ENCODE measurements around the gene MGAT4B.
"Not testable (repeated sequence)": the region's sequence is repeated elsewhere in the genome, so short reads cannot be mapped to it uniquely, and the experiment has no call there.

The MGAT4B gene

GRCh38 chr5:179794575-179794974, 12.1 kb downstream of the MGAT4B start:
- DNase-seq (ENCODE audit: low spot score): no peak

- DNase-seq (ENCODE audit: low spot score): no peak
Measured at GRCh38 chr5:179794171-179794570, 12.5 kb downstream of the MGAT4B start.

DNA sequence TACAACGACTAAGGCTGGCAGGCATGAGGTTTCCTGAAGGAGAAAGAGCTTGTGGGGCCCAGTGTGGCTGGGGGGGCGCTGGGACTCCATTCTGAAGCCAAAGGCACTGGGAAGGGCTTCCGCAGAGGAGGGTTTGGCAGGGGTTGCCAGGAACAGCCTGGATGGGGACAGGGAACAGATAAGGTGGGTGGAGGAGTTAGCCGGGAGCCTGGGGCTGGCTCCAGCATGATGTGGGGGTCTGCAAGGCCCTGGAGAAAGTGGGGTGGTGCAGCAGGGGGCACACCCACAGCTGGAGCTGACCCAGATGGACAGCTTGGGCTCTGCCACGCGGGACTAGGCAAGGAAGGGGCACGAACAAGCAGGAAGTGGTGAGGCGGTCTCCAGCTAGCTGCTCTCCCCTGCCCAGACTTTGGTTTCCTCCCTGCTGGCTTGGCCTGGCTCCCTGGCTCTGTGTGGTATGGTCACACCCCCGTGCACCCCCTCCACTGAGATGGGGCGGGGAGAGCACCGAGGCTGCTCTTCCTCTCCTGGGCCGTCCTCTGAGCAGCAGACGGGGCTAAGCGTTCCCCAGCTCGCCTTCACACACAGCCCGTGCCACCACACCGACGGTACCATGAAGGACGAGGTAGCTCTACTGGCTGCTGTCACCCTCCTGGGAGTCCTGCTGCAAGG, 13.1 kb downstream of the MGAT4B start, which contains the start of gene LTC4S:
Gene LTC4S, plus strand, starts transcription at position 519 of the 672 bp plus-strand sequence. Its CDS starts 95 bp downstream, at position 614.
- no peak for DNase-seq (ENCODE audit: low spot score)

DNA sequence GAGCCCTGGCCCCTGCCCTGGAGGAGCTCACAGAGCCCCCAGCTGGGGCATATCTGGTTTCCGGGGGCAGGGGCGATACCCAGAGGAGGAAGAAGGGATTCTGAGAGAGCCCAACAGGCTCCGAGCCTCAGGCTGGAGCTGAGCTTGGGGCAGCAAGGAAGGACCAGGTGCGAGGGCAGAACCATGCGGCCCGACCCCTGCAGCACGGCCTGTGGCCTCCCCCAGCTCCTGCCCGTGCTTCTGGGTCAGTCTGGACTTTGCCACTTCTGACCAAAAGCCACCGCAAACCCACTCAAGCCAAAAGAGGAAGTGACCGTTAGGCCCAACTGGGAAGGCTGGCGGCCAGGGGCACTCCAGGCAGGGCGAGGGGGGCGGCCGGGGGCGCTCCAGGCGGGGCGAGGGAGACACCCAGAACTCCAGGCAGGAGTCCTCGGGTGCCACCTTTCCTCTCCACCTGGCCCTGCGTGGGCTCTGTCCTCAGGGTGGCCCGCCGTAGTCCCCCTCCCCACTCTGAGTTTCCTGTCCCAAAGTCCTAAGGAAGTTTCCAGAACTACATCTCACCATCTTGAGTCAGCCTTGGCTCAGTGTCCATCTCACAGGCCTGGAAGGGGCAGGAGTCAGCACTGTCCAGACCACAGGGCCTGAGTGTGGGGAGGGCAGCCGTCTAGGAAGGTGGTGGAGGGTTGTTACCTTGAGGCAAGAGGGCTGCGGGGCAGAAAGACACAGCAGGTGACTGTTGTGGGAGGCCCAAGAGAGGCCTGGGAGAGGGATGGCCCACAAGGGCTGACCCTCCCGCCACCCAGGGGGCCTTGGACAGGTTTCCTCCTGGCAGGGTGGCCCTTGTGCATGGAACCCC, 13.8 kb downstream of the MGAT4B start:
- no peak for DNase-seq (ENCODE audit: low spot score)

DNA sequence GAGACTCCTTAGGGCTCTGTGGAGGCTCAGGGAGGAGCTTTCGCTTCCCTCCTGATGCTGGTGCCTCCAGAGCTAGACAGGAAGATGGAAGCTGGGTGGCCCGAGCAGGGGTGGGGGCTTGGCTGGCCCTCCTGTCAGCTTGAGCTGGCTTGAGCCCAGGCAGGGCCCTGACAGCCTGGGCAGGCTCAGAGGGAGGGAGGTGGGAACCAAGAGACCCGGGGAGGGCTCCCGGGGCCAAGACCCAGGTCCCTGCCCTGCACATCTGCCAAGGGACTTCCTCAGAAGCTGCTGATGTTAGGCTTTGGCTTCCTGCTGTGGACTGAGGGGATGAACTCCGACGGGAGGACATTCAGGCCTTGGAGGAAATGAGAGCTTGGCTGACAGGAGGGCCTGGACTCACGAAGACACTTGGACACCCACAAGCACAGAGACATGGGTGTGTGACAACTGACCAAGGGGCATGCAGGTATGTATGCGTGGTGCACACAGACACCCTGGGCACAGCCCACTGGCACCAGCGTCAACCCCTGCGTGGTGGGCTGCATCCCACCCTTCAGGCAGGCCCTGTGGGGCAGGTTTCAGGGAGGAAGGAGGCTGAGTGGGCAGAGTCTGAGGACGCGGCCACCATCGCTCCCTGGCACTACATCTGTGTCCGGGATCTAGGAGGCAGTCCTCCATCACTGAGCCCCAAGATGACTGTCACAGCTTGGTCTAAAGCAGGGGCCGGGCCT, 14.6 kb downstream of the MGAT4B start:
- no peak for DNase-seq (ENCODE audit: low spot score)

GRCh38 chr5:179789278-179789677, 17.4 kb downstream of the MGAT4B start:
- DNase-seq (ENCODE audit: low spot score): not testable (repeated sequence)

DNA sequence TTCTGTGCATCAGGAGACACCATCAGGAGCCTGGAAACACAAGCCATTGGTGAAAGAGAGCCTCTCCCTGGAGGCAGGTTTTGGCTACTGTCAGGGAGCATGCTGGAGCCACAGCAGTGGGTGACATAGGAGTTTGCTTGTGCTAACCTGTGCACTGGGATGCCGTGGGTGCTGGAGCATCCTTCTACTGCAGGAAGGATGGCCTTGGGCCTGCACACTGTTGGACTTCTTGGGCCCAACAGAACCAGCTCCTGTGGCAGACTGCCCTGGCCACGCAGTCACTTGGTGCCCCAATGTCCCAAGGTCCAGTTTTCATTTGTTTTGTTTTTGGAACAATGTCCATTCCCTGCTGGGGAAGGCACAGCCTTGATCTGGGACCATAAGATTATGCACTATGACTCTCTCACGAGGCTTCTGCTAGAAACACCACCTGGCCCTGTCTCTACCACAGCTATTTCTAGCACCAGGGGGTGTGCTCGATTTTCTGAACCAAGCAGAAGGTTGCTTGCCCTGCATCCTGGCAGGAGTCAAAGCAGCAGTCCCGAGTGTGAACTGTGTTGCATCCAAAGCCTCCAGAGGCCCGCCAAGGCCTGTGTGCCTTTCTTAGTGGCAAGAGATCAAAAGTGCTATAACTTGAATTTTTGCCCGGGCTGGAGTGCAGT, 18.3 kb downstream of the MGAT4B start:
- no peak for DNase-seq (ENCODE audit: low spot score)

- no peak for DNase-seq (ENCODE audit: low spot score)
Measured at GRCh38 chr5:179786861-179787260, 19.8 kb downstream of the MGAT4B start.

- DNase-seq (ENCODE audit: low spot score): no peak
Measured at GRCh38 chr5:179783128-179783527, 23.5 kb downstream of the MGAT4B start.

DNA sequence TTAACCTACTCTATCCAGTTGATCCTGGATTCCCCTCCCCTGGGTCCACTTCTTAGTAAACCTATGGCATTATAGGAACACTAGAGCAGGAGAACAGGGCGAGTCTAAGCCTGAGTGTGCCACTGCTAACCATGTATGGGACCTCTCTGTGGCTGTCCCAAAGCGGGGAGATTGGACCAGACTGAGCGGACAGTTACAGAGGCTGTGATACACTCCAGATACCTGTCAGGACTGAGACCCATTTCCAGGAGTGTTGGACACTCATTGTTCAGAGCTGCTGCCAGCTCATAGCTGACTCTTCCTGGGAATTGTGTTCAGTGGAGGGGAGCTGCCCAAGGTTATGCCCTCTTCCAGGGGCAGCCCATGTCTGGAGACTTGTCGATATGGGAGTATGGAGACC, 24.8 kb downstream of the MGAT4B start:
- no peak for DNase-seq (ENCODE audit: low spot score)

DNA sequence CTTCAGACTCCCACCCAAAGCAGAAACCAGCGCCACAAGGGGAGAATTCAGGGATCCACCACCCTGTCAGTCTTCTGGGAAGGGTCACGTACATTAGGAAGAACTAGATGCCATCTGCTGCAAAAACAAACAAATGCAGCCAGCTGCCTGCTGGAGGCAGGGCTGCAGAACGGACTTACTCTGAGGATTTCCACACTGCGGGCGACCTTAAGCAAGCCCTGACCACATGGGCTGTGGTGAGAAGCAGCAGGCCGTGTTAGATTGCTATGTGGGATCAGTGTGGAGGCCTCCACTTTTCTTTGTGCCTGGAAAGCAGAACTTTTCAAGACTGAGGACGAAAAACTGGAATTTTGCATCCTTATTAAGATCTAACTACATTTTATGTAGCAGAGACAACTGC, 26.3 kb downstream of the MGAT4B start:
- DNase-seq (ENCODE audit: low spot score): no peak

DNA sequence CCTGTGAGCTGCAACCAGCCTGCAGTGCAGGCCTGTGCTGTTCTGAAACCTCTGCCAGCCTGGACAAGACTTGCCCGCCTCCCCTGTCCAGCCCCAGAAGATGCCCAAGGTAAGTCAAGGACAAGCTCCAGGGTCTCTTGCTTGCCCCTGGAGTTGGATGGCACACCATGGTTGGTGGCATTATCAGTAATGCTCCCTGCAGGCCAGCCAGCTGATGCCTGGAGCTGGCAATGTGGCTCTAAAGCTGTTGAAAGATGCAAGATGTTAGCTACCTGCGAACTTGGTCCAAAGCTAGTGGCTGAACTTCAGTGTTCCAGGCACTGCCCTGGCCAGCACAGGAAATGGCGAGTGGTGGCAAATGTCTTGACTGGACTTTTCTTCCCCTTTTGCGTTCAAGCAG, 26.8 kb downstream of the MGAT4B start:
- DNase-seq (ENCODE audit: low spot score): no peak

DNA sequence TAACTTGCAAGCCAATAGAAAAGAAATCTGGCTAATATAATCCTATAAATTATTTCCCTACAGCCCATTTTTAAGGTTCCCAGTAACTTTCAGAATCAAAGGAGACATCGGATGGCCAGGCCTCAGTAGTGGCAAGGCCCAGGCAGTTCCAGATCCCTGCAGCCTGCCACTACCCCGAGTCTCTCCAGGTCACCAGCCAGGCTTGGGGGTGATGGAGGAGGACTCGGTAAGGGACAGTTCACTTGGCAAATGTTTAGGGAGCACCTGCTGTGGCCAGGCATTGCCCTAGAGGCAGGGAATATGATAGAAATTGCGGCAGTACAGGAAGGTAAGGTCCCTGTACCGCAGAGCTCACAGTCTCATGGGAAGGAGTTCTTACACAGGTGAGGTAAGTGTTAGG, 28.1 kb downstream of the MGAT4B start:
- no peak for DNase-seq (ENCODE audit: low spot score)

DNA sequence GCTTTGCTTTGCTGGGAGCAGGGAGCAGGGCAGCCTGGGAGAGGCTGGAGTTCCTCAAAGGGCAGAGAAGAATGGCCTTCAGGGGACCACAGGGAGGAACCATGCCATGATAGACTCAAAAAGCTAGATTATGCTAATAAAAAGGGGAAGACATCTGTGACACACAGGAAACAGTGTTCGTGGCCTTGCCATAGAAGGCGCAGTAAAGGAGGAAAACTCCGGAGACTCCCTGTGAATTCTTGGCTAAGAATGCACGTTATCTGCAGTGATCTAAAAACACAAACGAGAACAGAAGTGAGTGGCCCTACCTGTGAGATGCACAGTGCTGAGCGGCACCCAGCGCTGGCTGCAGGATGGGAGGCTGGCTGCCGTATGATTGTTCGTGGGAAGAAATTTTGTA, 28.8 kb downstream of the MGAT4B start:
- no peak for DNase-seq (ENCODE audit: low spot score)

DNA sequence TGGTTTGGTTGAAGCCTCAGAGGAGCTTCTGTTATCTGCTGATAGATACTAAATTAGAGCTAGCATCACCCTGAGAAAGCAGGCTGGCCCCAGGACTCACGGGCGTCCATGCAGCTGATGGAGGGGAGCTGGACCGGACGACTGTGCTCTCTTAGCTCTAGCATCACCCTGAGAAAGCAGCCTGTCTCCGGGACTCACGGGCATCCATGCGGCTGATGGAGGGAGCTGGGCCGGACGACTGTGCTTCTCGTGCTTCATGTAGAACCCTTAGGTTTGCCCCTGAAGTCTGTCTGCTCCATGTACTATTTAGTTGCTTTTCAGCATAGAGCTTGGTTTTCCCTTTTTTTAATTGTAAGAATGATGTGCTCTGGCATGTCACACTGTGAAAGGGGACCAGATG, 29.2 kb downstream of the MGAT4B start:
- DNase-seq (ENCODE audit: low spot score): no peak

GRCh38 chr5:179776411-179776938, 30.2 kb downstream of the MGAT4B start:
- DNase-seq (ENCODE audit: low spot score): no peak

- no peak for DNase-seq (ENCODE audit: low spot score)
Measured at GRCh38 chr5:179774442-179774841, 32.2 kb downstream of the MGAT4B start.

GRCh38 chr5:179773686-179774040, 33.0 kb downstream of the MGAT4B start:
- no peak for DNase-seq (ENCODE audit: low spot score)

- DNase-seq (ENCODE audit: low spot score): no peak
Measured at GRCh38 chr5:179772351-179772750, 34.3 kb downstream of the MGAT4B start.

DNA sequence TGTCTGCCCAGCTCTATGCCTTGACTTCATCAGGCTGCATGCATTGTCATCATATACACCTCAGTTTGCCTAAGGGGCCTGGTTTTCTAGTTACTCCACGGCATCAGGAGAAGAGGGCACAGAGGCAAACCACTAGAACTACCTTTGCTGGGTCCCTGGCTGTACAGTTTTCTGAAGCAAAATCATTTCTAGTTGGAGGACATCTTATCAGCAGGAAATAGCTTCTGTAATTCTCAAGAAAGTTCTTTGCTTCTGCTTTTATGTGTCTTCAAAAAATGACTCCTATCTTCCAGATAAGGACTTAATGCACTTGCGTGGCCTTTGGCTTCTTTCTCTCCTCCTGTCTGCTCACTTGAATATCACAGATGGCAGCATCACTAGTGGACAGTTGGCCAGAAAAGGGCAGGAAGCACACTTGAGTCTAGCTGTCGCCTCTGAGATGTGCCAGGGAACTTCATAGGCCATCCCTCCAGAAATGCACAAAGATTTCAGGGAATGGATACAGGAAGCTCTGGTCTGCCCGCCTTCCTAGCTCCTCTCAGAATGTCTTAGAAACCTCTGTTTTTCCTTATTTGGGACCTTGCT, 35.3 kb downstream of the MGAT4B start:
- no peak for DNase-seq (ENCODE audit: low spot score)

- no peak for DNase-seq (ENCODE audit: low spot score)
Measured at GRCh38 chr5:179769796-179770195, 36.9 kb downstream of the MGAT4B start.

DNA sequence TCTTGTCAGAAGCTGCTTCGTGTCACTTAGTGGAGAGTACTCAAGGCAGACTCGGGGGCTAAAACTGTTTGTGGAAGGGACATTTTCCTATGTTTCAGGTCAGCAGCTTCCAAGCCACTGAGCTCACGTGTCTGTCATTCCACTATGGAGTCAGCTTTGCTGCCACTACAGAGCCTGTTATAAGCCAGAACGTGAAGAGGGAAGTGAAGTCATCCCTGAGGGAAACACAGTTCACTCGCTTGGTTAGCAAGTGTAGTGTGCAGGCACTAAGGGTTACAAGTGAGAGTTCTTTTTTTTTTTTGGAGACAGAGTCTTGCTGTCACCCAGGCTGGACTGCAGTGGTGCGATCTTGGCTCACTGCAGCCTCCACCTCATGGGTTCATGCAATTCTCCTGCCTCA, 37.4 kb downstream of the MGAT4B start:
- no peak for DNase-seq (ENCODE audit: low spot score)
